Measurements from ENCODE around the gene RMDN3. TPM values are rescaled to one million over a fixed set of nuclear protein-coding genes. Genes with fewer than 3 reads are reported as not detected.

The RMDN3 gene, protein sequence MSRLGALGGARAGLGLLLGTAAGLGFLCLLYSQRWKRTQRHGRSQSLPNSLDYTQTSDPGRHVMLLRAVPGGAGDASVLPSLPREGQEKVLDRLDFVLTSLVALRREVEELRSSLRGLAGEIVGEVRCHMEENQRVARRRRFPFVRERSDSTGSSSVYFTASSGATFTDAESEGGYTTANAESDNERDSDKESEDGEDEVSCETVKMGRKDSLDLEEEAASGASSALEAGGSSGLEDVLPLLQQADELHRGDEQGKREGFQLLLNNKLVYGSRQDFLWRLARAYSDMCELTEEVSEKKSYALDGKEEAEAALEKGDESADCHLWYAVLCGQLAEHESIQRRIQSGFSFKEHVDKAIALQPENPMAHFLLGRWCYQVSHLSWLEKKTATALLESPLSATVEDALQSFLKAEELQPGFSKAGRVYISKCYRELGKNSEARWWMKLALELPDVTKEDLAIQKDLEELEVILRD
- 26.0 TPM for total RNA-seq

DNA sequence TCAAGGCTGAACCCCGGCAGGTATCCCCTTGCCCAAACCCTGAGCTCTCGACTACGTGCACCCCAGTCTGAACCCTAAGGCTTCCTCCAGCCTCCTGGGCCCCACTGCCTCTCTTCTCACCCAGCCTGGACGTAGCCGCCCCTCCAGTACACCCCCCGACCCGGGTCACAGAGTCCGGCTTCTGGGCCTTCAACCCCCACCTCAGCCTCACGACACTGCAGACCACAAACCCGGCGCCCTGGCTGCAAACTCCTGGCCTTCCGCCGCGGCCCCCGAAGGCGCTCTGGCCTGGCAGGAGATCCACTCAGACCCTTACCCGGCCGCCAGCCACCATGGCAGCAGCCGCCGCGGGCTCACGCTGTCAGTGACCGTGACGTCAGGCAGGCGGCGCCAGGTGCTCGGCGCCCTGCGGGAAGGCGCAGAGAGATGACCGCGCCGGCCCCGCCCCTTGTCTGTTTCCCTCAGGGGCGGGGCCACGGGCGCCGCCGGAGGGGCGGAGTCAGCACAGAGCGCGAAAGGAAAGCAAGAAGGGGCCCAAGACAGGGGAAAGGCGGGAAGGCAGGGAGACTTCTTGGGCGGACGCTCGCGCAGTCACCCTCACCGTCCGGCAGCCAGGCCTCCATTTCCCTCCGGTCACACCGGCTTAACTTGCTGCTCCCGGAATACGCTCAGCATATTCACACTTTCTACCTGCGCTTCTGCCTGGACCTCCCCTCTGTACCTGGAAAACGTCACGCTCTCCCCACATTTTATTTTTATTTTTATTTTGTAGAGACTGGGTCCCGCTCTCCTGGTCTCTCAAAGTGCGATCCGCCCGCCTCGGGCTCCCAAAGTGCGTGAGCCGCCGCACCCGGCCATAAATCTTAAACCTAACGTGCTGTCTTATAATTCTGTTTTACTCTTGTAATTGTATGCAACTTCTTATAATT is at the start of gene RMDN3:
Gene RMDN3, minus strand, starts transcription at position 372 of the 929 bp plus-strand sequence. CDS start 471 bp downstream, outside the sequence.

DNA sequence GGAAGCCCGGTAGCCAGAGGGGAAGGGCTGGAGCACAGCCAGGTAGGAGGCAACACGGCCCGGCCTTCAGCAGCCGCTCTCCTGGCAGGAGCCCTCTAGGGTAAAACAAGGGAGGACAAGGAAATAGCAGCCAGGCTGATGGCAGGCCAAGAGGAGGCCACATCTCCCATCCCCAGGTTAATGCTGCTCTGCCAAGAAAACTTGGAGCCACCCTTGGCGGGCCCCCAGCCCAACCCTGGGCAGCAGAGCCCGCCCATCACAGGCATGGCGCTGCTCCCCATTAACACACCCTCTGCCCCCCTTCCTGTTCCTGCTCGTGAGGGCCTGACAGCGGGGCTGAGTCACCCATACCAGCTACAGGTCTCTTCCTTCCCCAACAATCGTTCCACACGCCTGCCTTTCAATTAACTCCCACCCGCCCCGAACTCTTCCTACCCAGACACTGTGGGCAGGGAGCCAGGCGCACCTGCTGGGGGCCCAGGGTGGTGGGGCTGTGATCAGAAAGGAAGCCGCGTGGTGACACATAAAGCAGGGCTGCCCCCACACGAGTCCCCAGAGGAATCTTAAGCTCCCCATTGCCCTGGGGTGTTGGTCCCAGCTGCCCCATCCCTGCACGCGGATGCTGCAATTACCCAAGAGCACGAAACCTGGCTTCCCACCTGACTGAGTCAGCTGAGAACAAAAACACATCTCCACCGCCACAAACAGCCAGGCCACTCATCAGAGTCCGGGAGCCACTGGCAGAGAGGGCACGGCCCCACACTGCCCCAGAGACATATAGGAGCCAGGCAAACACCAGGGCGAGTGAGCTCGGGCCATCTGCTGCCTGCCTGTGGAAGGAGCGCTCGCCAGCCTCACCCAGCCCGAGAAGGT is 14.5 kb upstream of the RMDN3 start, which contains the start of gene C15orf62:
Gene C15orf62, plus strand, starts transcription at position 707 of the 873 bp plus-strand sequence. CDS start 516 bp downstream, outside the sequence.

DNA sequence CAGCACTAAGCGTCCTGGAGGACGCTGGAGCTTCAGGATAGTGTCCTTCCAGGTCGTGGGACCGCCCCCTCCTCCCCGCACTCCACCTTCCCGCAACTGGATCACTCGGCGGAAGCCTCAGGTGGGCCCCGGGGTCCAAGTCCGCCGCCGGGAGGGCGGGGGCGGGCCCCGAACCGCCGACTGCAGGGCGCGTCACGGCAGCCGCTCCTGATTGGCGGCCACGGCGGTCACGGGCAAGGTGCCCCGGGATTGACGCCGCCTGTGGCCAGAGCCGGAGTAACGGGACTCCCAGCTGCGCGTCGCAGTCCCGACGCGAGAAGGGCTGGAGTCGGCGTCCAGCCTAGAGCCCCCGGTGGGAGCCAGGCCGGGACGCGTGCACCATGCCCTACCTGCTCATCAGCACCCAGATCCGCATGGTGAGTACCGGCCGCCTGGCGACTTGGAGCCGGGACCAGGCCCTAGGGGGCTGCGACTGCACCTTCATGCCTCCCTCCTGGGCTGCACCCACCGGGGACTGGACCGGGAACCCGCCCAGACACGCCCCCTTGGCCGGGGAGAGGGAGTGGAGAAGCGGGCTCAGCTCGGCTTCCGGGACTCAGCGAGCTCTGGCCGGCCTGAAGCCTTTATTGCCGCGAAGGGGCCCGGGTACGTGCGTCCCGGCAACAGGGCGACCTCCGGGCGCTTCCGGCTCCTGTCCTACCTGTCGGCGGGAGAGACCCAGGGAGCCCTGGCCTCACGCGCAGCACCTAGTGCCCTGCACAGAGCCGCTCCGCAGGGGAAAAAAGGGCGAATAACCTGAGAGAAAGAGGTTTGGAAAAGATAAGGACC is 9.0 kb upstream of the RMDN3 start, which contains the start of gene GCHFR:
Gene GCHFR, plus strand, starts transcription at position 268 of the 828 bp plus-strand sequence. Its CDS starts 113 bp downstream, at position 381.

DNA sequence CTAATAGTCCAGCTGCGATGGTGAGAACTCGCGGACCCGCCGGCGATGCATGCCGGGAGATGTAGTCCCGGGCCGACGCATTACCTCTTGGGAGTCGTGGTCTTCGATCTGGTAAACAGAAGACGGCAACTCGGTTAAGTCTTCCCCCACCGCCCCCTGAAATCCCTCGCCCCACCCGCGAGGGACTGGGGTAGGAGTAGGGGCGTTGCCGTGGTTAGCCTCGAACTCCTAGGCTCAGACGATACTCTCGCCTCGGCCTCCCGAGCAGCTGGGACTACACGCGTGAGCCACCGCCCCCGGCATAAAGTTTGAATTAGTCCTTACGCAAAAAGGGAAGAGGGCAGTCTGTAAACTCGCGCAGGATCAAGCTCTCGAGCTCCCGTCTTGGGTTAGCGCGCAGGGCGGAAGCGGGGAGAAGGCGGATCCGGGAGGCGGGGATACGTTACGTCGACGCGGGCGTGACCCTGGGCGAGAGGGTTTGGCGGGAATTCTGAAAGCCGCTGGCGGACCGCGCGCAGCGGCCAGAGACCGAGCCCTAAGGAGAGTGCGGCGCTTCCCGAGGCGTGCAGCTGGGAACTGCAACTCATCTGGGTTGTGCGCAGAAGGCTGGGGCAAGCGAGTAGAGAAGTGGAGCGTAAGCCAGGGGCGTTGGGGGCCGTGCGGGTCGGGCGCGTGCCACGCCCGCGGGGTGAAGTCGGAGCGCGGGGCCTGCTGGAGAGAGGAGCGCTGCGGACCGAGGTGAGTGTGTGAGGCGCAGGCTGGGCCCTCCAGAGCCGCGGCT is 60.2 kb downstream of the RMDN3 start, which contains the start of gene RAD51:
Gene RAD51, plus strand, starts transcription at position 487 of the 781 bp plus-strand sequence. CDS start 3,585 bp downstream, outside the sequence.

Small RNA genes within 50 kb of the gene (small RNA-seq; reads per million reads assigned to genes)
- not detected for gene SUMO2P15 (ENCODE audit: low replicate concordance)

Other genes with a start within 250 kb of the RMDN3 start
- gene CCDC32, start 190.2 kb downstream of the RMDN3 start, total RNA-seq, result 30.2 TPM
- 12.2 TPM for gene RPUSD2, start 186.0 kb downstream of the RMDN3 start, total RNA-seq
- gene KNL1, start 161.0 kb downstream of the RMDN3 start, total RNA-seq, result 13.7 TPM
- gene RAD51, start 60.1 kb downstream of the RMDN3 start, total RNA-seq, result 2.7 TPM
- gene GCHFR, start 8.8 kb upstream of the RMDN3 start, total RNA-seq, result 26.7 TPM
- 0.12 TPM for gene C15orf62, start 14.7 kb upstream of the RMDN3 start, total RNA-seq
- gene ZFYVE19, start 51.8 kb upstream of the RMDN3 start, total RNA-seq, result 26.6 TPM
- 18.1 TPM for gene DNAJC17, start 52.2 kb upstream of the RMDN3 start, total RNA-seq
- gene PPP1R14D, start 73.5 kb upstream of the RMDN3 start, total RNA-seq, result not detected
- gene SPINT1, start 88.8 kb upstream of the RMDN3 start, total RNA-seq, result 105 TPM
- 3.3 TPM for gene RHOV, start 119.0 kb upstream of the RMDN3 start, total RNA-seq
- gene VPS18, start 139.2 kb upstream of the RMDN3 start, total RNA-seq, result 23.5 TPM
- gene DLL4, start 174.1 kb upstream of the RMDN3 start, total RNA-seq, result 28.3 TPM
- 1.6 TPM for gene CHAC1, start 198.2 kb upstream of the RMDN3 start, total RNA-seq